Measurements from ENCODE around the gene CBFB.

GRCh38 chr16:67014634-67015312, 14.2 kb upstream of the CBFB start:
- no peak for TF ChIP-seq CTCF (optimal IDR thresholded peaks at IDR 0.05 in 1 of 3, IDR thresholded peaks at IDR 0.05 in 1 of 3, conservative IDR thresholded peaks at IDR 0.05 in 1 of 3; ENCODE audit: extremely low read depth in 1 of 3, insufficient read depth in 2 of 3, low read length in 3 of 3)
- TF ChIP-seq EZH2 (IDR thresholded peaks at IDR 0.05; ENCODE audit: low read length), result no peak
